Caki2 (cell line): ENCODE measurements around the gene TNC. TPM values are rescaled to one million over a fixed set of nuclear protein-coding genes. Genes with fewer than 3 reads are reported as not detected.
A peak's percentile ranks its signal among the peaks of the same experiment; 100 is the strongest.

Source experiments
- DNase-seq: peaks from one replicate; pipeline ENCODE4 v3.0.0-alpha.2; 2015; ENCODE audit warnings: low read depth
- in situ Hi-C: cut with HindIII; loops from 2 replicates; pipeline ENCODE4 v1.10.0; 2016; ENCODE audit warnings: low sequenced_read_pairs, low pct_unique_long_range_greater_than_20kb, mixed read lengths
- total RNA-seq: library from RNA; depleted of rRNA; stranded (reverse); fragments of >200 nt; shearing (Covaris generic); gene quantifications from 2 replicates; pipeline ENCODE4 v1.2.3, GENCODE V29; 2014; ENCODE audit warnings: low replicate concordance

TNC gene
- total RNA-seq, 1 experiment from 2014 or later, result 3.3 TPM

DNA sequence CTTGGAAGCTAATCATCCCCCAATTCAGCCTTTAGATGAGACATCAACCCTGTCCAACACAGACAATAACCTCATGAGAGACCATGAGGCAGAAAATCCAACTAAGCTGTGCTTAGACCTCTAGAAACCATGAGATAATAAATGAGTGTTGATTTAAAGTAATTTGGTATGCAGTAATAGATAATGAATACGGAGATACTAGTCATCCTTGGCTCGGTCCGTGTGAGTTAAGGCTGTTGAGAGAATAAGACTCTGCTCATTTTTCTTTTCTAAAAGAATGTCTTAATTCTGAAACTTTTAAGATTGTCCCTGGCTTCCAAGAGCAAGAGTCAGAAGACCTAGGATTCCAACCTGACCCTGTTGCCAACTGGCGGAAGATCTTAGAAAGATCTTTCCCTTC is 6.1 kb downstream of the TNC start:
- in situ Hi-C loops, result no loop called here
- no peak for DNase-seq

DNA sequence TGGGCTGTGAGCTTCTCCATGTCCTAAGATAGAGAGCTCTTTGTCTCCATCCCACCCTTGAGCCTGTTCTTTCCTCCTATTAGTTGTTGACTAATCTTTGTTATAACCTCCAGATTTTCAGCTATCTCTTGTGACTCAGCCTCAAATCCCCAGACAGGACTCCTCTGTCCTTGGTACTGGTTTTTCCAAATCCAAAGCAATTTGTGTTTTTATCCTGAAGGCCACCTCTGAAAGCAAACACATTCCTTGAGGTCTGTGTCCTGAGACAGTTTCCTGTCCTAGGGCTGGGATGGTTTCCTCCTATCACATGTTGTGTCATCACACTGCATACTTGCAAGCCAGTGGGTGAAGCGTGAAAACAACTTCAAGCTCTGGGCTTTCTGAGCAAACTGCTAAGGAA is 8.5 kb downstream of the TNC start:
- peak; percentile 77 for DNase-seq
- in situ Hi-C loops, result no loop called here

DNA sequence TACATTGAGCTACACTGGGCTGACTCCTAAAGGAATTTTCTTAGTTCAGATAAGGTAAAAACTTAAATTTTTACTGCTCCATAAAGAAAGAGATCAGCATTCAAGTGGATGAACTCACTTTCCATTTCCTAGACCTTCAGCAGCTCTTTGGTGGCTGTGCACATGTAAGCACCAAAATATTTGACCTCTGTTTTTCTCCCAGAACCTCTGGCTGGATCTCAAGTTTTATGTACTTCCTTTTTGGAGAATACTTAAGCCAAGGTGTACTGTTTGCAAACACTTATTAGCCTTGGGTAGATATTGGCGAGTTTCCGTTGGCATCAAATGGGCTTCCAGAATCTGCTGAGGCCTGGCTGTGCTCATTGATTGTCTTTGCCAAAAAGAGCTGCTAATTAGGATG is 10.3 kb downstream of the TNC start:
- DNase-seq, result no peak
- in situ Hi-C loops, result no loop called here

DNA sequence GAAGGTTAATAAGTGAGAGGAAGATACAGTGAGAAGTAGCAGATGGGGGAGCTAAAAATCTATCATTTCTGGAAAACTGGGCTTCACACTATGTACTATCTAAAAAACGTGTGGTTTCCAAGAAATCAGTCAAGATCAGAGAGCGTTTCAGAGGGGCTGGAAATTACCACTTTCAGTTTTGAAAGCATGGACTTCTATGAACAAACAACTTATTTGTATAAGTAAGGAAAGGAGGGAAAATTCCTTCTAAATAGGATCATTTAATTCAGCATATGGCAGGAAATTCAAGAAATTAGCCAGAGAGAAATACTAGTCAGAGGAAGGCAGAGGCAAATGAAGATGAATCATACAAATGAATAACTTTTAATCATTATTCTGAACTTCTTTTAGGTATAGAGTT is 11.3 kb downstream of the TNC start:
- in situ Hi-C loops, result no loop called here
- no peak for DNase-seq

DNA sequence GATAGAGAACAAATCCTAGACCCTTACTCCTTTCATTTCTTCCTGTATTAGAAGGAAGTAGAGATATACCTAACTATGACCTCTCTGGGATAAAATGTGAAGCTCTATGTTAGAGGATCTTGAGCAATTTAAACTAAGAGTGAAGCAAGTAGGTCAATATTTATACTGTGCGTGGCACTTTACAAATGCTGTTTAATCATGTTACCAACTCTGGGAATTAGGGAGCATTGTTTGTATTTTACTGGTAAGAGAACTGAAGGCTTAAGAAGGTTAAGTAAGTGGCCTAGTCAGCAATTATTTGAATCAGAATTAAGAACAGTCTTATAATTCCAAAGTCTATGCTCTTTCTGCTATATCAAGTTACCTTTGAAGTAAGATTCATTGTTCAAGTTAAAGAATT is 12.0 kb downstream of the TNC start:
- in situ Hi-C loops, result no loop called here
- no peak for DNase-seq

DNA sequence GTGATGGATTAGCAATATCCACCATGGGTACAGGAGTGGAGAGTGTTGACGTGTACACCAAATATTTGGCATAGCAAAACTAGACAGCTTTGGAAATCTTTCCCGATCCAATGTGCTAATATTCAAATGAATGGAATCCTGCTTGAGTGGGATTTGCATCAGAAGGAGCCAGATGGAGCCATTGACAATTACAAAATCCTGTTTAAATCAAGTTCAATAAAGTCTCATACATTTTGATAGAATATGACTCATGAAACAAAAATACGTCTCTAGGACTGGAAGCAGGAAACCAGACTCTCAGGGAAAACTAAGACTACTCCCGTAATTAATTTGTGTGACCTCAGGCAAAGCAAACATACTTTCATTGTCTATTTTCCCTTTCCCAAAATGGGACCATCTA is 13.0 kb downstream of the TNC start:
- no peak for DNase-seq

DNA sequence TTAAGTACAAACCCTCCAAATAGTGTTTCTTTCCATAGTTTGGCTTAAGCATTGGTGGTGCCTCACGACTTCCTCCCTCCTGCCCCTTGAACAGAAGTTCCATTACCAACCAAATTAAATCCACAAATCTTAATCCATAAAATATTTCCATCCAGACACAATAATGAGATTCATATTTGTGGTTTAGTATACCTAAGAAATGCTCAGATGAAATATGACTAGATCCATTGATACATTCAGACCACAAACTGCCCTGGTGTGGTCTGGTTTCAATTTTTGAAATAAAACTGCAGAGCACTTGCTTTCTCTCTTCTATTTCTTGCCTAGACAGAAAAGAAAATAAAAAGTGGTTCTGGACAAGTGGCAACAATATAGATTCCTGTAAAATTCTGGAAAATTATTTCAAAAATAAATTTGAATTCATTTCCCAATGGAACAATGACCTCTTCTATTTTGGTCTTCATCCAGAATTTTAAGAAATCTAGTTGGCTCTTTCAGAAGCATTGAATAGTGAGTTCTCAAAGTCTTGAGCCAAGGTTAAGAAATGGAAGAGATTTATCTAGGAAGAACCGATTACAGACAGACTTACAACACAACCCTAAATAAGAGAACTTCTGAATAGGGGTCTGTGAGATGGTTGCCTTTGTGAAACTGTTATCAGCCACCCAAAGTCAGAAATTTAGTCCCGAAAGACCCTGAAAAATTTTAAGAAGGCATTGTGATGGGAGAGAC is 14.0 kb downstream of the TNC start:
- in situ Hi-C loops, result no loop called here
- DNase-seq, result no peak

More for the DNA sequence above, 13.0 kb downstream of the TNC start:
- in situ Hi-C loops, result no loop called here

DNA sequence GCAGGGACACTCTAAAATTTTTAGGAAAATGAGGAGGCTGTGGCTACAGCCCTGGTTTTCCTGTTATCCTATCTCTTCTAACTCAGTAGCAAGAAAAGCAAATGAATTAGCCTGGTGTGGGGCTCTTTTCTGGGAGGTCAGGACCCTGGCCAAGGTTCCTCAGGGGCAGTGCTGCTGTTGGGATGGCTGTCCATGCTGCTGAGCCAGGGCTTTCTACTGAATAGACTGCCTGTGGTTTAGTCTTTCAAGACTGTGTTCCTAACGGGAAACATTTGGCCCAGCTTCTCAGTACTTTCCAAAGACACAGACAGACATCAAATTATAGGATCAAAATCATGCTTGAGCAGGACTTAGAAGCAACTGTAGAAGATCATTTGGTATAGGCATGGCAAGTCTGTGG is 18.1 kb downstream of the TNC start:
- DNase-seq, result no peak
- in situ Hi-C loops, result no loop called here

DNA sequence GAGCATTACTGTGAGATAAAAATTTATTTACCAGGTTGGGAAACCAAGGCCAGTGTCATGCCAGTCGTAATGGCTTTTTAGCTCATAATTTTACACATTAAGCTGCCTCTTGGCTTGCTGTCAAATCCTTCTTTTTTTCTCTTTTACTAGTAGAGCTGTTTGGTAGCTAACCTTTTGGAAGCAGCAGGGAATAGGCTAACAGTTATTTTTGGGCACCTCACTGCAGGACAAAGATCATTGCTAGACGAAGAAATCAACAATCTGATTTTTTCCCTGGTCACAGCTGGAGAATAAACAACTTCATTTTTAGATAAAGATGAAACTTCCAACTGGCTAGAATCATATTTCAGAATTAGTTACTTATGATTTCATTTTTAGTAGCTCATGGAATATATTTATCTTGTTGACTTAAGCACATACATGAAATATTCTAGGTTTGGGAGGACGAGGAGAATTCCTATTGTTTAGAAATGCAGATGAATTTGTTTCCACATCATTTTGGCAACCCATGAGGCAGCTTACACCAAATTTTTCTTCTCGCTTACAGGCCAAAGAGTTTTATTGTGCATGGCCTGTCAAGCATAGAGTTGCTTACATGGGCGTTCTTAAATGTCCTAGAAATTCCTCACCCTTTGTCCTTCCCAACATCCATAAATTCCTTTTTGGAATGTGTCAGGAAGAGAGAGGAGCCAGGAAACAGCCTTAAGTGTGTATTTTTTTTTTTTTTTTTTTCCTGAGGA is 19.6 kb downstream of the TNC start:
- DNase-seq, result peak; percentile 71

DNA sequence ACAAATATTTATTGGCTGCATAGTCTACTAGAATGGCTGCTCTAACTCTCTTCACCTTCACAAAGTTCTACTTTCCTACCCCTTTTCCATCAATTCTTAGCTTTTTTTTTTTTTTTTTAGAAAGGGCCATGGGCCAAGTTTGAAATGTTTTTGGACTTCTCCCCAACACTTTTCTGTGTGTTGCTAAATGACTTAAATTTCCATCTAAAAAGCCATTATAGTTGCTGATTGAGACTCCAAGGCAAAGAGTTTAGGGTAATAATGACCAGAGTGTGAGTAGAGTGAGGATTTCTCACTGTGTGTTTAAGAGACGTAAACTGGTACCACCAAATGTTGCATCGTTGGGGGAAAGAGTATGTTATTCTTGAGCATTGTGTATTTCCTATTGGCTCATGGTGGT is 24.4 kb downstream of the TNC start:
- in situ Hi-C loops, result no loop called here
- DNase-seq, result no peak

More for the DNA sequence above, 19.6 kb downstream of the TNC start:
- in situ Hi-C loops, result no loop called here

DNA sequence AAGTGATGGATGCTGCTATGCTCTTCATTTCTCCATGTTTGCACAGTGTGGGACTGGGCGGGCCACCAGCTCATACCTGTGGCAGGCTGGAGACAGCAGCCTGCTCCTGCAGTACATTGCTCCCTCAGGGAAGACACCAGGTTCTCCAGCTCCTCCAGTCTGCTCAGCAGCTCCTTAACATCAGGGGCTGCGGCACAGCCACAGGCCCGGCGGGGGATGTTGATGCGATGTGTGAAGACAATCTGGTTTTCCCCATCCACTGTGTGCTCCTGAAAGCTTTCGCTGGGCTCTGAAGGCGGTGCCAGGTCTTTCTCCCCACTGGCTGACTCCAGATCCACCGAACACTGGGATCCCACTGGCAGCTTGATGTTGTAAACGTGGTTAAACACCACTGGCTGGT is 27.5 kb downstream of the TNC start:
- DNase-seq, result no peak
- in situ Hi-C loops, result no loop called here

DNA sequence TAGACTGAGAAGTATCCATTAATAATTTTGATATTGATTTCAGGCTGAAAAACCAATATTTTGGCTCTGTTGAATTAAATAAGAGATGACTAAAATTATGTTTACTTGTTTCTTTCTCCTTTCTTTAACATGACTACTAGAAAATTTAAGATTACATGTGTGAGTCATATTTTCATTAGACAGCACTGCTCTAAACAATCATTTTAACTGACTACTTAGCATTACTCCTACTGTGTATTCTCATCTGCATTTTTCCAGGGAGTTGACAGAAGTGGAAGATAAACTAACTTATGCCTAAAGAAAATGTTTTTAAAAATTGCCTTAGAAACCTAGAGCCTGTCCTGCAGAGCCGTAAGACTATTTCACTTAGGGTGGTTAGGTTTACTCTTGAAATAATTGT is 29.1 kb downstream of the TNC start:
- in situ Hi-C loops, result no loop called here
- DNase-seq, result no peak

DNA sequence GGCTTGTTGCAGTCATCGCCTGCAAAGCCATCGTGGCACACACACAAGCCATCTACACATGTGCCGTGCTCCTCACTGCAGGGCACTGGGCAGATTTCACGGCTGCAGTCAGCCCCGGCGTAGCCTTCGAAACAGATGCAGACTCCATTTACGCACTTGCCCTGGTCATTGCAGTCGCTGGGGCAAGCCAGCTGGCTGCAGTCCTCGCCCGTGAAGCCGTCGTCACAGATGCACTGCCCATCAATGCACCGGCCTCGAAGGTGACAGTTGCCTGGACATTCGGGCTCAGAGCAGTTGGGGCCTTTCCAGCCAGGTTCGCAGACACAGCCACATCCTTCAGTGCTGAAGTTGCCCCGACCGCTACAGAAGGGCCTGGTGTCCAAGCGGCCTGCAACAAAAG is 31.1 kb downstream of the TNC start:
- in situ Hi-C loops, result no loop called here
- no peak for DNase-seq

DNA sequence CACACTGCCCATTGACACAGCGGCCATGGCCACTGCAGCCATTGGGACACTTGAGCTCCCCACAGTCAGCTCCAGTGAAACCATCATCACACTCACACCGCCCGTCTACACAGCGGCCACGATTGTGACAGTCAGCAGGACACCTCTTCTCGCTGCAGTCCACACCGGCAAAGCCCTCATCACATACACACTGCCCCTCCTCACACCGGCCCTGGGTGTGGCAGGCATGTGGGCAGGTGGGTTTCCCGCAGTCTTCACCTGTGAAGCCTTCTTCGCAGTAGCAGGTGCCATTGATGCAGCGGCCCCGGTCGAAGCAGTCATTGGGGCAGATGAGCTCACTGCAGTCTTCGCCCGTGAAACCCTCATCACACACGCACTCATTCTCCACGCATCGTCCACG is 31.5 kb downstream of the TNC start:
- no peak for DNase-seq

DNA sequence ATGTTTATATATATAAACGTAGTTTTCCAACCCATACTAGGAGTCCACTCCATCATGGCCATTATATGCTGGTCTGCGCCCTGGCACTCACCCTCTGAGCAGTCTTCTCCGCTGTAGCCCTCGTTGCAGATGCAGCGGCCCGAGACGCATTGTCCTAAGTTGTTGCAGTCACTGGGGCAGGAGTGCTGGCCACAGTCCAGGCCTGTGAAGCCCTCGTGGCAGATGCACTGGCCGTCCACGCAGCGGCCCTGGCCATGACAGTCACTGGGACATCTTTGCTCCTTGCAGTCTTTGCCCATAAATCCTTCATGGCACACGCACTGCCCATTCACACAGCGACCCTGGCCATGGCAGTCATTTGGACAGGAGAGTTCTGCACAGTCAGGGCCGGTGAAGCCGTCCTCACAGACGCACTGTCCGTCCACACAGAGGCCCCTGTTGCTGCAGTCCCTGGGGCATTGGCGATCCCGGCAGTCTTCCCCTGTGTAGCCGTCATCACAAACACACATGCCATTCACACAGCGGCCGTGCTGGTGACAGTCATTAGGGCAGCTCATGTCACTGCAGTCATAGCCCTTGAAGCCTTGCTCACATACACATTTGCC is 32.1 kb downstream of the TNC start:
- in situ Hi-C loops, result no loop called here
- DNase-seq, result no peak

More for the DNA sequence above, 31.5 kb downstream of the TNC start:
- in situ Hi-C loops, result no loop called here

DNA sequence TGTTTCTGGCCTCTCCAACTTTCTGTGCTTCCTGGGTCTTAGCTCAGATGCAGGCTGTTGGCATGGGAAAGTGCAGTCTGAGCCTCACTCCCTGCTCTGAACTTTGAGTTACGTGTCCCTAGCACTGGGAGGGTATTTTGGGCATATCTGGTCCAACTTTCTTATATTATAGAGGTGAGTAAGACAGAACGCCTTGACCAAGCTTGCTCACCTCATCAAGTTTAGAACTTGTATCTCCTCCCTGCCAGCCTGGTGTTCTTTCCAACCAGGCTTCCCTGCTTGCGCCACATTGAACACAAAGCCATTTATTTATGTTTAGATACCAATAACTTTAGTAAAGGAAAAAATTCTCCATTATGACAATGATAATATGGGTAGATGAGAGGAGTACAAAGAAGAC is 33.2 kb downstream of the TNC start:
- in situ Hi-C loops, result no loop called here
- DNase-seq, result no peak

DNA sequence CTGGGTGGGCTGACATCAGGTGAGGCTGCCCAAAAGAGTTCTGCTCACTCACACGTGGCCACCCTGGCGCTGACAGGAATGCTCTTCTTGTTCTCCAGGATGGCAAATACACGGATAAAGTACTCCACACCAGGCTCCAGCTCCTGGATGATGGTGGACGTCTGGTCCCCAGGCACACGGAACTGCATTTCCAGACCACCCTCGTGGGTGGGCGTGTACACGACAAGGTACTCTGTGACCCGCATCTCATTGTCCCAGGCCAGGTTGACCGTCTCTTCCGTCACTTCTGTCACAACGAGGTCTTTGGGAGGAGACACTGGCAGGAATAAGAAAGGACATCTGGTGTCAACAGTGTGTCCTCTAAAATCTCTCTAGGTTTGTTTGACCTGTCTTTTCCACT is 33.8 kb downstream of the TNC start:
- in situ Hi-C loops, result no loop called here
- no peak for DNase-seq

DNA sequence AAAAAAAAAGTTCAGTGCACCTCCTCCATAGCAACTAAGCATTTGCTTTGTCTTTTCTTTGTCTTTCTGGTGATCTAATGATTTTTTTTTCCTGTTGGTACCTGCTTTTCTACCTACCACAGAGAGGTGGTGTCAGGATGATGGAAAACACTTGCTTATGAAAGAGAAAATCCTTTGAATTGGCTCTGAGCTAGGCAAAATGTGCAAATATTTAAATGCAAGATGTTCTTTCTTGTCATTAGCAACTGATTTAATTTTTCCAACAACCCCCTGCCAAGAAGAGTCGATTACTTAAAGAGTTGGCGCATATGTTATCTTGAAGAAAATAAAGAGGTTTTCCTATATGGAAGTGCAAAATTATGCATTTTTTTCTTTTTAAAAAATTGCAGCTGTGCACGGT is 37.7 kb downstream of the TNC start:
- in situ Hi-C loops, result no loop called here
- DNase-seq, result no peak

DNA sequence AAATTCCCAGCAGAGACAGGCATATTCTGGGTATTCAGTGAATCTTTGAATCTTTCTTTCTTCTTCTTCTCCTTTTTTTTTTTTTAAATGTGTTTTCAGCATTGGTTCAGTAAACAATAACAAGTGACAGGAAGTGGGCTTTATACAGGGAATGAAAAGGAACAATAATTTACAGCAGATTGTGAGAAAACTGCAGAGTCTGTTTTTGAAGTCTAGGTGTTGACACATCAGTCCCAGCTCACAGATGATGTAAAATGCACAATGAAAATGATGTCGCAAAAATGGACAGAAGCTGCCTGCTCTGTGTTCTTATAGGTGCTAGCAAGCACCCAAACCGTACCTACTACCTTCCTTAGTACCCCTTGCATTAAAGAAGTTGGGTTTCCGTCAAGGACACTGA is 38.8 kb downstream of the TNC start:
- no peak for DNase-seq
- in situ Hi-C loops, result no loop called here

DNA sequence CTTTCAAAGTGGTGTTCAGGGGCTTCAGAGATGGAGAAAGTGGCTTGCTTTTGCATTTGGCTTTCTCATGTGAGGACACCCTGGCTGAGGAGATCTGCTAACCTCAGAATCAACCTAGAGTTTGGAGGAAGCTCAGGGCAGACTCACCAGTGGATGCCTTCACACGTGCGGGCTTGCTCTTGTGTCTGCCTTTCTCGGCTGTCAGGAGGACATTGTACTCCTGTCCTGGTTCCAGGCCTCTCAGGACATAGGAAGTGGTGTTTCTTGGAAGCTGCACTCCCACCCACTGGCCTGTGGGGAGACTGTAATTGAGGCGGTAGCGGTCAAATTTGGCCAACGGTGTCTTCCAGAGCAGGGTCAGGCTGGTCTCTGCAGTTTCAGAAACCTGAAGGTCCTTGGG is 44.5 kb downstream of the TNC start:
- in situ Hi-C loops, result no loop called here
- no peak for DNase-seq
